ENCODE data around the gene MTHFR. TPM values are rescaled to one million over a fixed set of nuclear protein-coding genes. Genes with fewer than 3 reads are reported as not detected.

MTHFR gene
- total and polyA plus RNA-seq, 2 of the 8 experiments (the other 6 are each of a cell fraction or from before 2014, with no cell fraction given): 8.7 to 18.5 TPM

- H2BK5ac ChIP-seq (ENCODE audit: low read depth, low read length): no peak overlapping the region
- CTCF ChIA-PET (ENCODE audit: partially characterized antibody): interaction anchor here (1.8 kb wide), 1 partner anchor 81 kb away, joined by 5 read pairs; no protein-coding TSS in a partner anchor
- FAIRE-seq: no peak
- TF ChIP-seq TAF1 (IDR thresholded peaks at IDR 0.05; ENCODE audit: low read depth, low read length) (no peak), NANOG (IDR thresholded peaks at IDR 0.05; ENCODE audit: insufficient read depth, low read depth, low read length, poor library complexity, severe bottlenecking) (no peak), CEBPB (IDR thresholded peaks at IDR 0.05; ENCODE audit: low read depth, low read length) (no peak), POLR2A (IDR thresholded peaks at IDR 0.05; ENCODE audit: control extremely low read depth in 1 of 2, low read depth in 2 of 2, low read length in 2 of 2) (no peak), USF2 (IDR thresholded peaks at IDR 0.05; ENCODE audit: low read length) (no peak), POU5F1 (IDR thresholded peaks at IDR 0.05; ENCODE audit: low read depth, low read length) (no peak), JUND (IDR thresholded peaks at IDR 0.05; ENCODE audit: low read length) (no peak), HDAC2 (IDR thresholded peaks at IDR 0.05; ENCODE audit: borderline replicate concordance in 1 of 2, low read depth in 2 of 2, low read length in 2 of 2) (no peak), SAP30 (IDR thresholded peaks at IDR 0.05; ENCODE audit: insufficient read depth, insufficient replicate concordance, low read length) (no peak), GTF2F1 (IDR thresholded peaks at IDR 0.05; ENCODE audit: borderline replicate concordance, low read depth, low read length) (no peak), SIRT6 (IDR thresholded peaks at IDR 0.05; ENCODE audit: low read length) (no peak), TBP (IDR thresholded peaks at IDR 0.05; ENCODE audit: low read depth, low read length) (no peak), BCL11A (IDR thresholded peaks at IDR 0.05; ENCODE audit: low read depth in 2 of 2, low read length in 2 of 2) (no peak), RAD21 (IDR thresholded peaks at IDR 0.05 in 1 of 2, conservative IDR thresholded peaks at IDR 0.05 in 1 of 2; ENCODE audit: low read depth in 2 of 2, low read length in 2 of 2) (no peak)
Measured at GRCh38 chr1:11826946-11827345, 21.2 kb upstream of the MTHFR start.

More at GRCh38 chr1:11826946-11827345, 21.2 kb upstream of the MTHFR start:
- Histone ChIP-seq H3K9ac (replicated peaks in 1 of 4; ENCODE audit: extremely low read depth in 1 of 4, low read depth in 3 of 4, low read length in 3 of 4) (no peak overlapping the region; a peak in 1 of 7 replicates), H2AFZ (ENCODE audit: low read length) (no peak overlapping the region), H3K36me3 (ENCODE audit: control insufficient read depth in 2 of 4, insufficient read depth in 4 of 4, low read length in 3 of 4) (peaks cover 32 to 64% (median 52%) of the 10 kb centered on the region in 4 experiments), H3K23me2 (ENCODE audit: low read depth, low read length) (no peaks in the 10 kb centered on the region), H3K79me1 (ENCODE audit: low read depth, low read length) (no peaks in the 10 kb centered on the region; the same call in 1 of the 2 replicates), H3K4me1 (replicated peaks in 1 of 4; ENCODE audit: control insufficient read depth in 3 of 4, insufficient read depth in 4 of 4, low read length in 3 of 4) (no peaks in the 10 kb centered on the region), H2BK20ac (ENCODE audit: low read length) (no peak overlapping the region), H3K4me3 (ENCODE audit: extremely low read depth in 1 of 4, insufficient read depth in 2 of 4, low read depth in 3 of 4, low read length in 4 of 4) (no peak overlapping the region), H3K4me2 (ENCODE audit: insufficient read depth in 1 of 2, low read depth in 2 of 2, low read length in 2 of 2) (no peak overlapping the region), H4K20me1 (replicated peaks in 1 of 2; ENCODE audit: control insufficient read depth in 1 of 2, insufficient read depth in 2 of 2, low read length in 2 of 2) (peaks cover 0 to 2% of the 10 kb centered on the region in 2 experiments), H2BK120ac (replicated peaks; ENCODE audit: low read depth, low read length) (no peak overlapping the region), H3K23ac (ENCODE audit: insufficient read length) (no peak overlapping the region), H2BK15ac (ENCODE audit: low read length) (no peak overlapping the region), H2AK5ac (ENCODE audit: low read depth, low read length) (no peak overlapping the region), H3K56ac (replicated peaks; ENCODE audit: insufficient read length, low read depth, low read length) (no peak overlapping the region), H4K8ac (ENCODE audit: extremely low read depth, insufficient read depth, low read length) (no peak overlapping the region), H3K27me3 (replicated peaks in 1 of 4; ENCODE audit: control insufficient read depth in 3 of 4, extremely low read depth in 1 of 4, insufficient read depth in 3 of 4, low read length in 3 of 4) (no peaks in the 10 kb centered on the region), H3K14ac (ENCODE audit: insufficient read length) (no peak overlapping the region), H3K27ac (ENCODE audit: low read depth, low read length) (no peak overlapping the region), H3K4ac (replicated peaks; ENCODE audit: insufficient read length, low read depth, low read length) (no peak overlapping the region), H2BK12ac (ENCODE audit: low read depth, low read length) (no peak overlapping the region), H3K79me2 (ENCODE audit: control insufficient read depth in 1 of 2, insufficient read depth in 2 of 2, low read length in 2 of 2) (no peaks in the 10 kb centered on the region), H4K91ac (replicated peaks; ENCODE audit: insufficient read length, low read length) (no peak overlapping the region), H4K5ac (ENCODE audit: insufficient read length, low read depth, low read length) (no peak overlapping the region), H3K18ac (ENCODE audit: extremely low read depth, low read length) (no peak overlapping the region), H3K9me3 (ENCODE audit: insufficient read depth in 2 of 2, low read depth in 1 of 2, low read length in 1 of 2) (no peaks in the 10 kb centered on the region)
- no peak for DNase-seq (ENCODE audit: low read depth in 1 of 2, low spot score in 2 of 2)
- 86% methylated on average over 9 of the region's 9 CpGs; no CpG with 5 or more reads in 1 of the 2 experiments for WGBS, 2 experiments (ENCODE audit: extremely low coverage in 1 of 2, insufficient coverage in 1 of 2, insufficient read length in 1 of 2, insufficient replicate concordance in 2 of 2, low coverage in 1 of 2, low lambda C conversion rate in 2 of 2, missing lambda C conversion rate in 1 of 2)
- POLR2A ChIA-PET (ENCODE audit: partially characterized antibody): no interaction called here

Measured in H1 (cell line).